PFSK-1 (cell line): ENCODE measurements around the gene COL18A1.

Experiments
- FOXP2 ChIP-seq: optimal IDR thresholded peaks from 2 replicates; pipeline ENCODE3; 2011; ENCODE audit warnings: borderline replicate concordance, control low read depth, inconsistent platforms; ENCODE audit not compliant: insufficient read depth; ENCODE audit errors: extremely low read length, extremely low read depth
- POLR2AphosphoS5 ChIP-seq: IDR thresholded peaks from 2 replicates; pipeline ENCODE4 v1.6.1; 2012; ENCODE audit warnings: low read depth, mild to moderate bottlenecking, control low read depth, low read length, moderate library complexity
- REST ChIP-seq, 2 experiments: IDR thresholded peaks; 2 replicates each; pipeline versions ENCODE4 v1.6.1 to v1.8.0; 2011 to 2012; ENCODE audit warnings: low read depth in 2 of 2, low read length in 2 of 2, control low read depth in 1 of 2, inconsistent platforms in 1 of 2, mild to moderate bottlenecking in 1 of 2, moderate library complexity in 1 of 2; ENCODE audit not compliant: insufficient read depth in 1 of 2
- SIN3A ChIP-seq: IDR thresholded peaks from 2 replicates; pipeline ENCODE4 v1.6.1; 2012; ENCODE audit warnings: mild to moderate bottlenecking, low read length, moderate library complexity, borderline replicate concordance; ENCODE audit not compliant: insufficient read depth
- TAF1 ChIP-seq: IDR thresholded peaks from 2 replicates; pipeline ENCODE4 v1.6.1; 2012; ENCODE audit warnings: low read length, control low read depth, borderline replicate concordance; ENCODE audit not compliant: insufficient read depth

- TF ChIP-seq REST (IDR thresholded peaks at IDR 0.05; ENCODE audit: insufficient read depth in 1 of 2, low read depth in 2 of 2, low read length in 2 of 2) (no peak), SIN3A (no peak), FOXP2 (no peak), POLR2AphosphoS5 (no peak), TAF1 (no peak)
Observed at GRCh38 chr21:45496968-45497845, 92.2 kb downstream of the COL18A1 start.
